ENCODE results near the gene JAK3.

JAK3 gene

DNA sequence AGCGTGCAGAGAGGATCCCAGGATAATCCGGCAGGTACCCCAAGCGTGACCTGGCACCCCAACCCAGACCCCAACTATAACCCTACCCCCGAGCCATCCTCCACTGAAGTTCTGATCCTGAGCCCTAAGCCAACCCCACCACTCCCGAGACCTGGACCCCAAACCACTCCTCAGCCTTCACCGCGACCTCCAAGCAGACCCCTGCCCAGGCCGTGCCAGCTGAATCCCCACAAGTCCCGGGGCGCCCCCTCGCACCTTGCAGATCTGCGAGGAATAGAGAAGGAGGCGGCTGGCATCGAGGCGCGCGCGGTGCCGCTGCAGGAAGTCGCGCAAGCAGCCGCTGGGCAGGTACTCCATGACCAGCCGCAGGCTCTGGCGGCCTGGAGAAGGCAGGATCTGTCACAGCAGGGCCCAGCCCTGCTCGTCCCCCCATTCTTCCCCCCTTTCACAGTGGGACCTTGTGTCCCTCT lies 16.3 kb downstream of the JAK3 start:
- TF ChIP-seq CTCF (IDR thresholded peaks at IDR 0.05): no peak

GRCh38 chr19:17830567-17831418 lies 17.0 kb downstream of the JAK3 start:
- TF ChIP-seq CTCF (IDR thresholded peaks at IDR 0.05): no peak

DNA sequence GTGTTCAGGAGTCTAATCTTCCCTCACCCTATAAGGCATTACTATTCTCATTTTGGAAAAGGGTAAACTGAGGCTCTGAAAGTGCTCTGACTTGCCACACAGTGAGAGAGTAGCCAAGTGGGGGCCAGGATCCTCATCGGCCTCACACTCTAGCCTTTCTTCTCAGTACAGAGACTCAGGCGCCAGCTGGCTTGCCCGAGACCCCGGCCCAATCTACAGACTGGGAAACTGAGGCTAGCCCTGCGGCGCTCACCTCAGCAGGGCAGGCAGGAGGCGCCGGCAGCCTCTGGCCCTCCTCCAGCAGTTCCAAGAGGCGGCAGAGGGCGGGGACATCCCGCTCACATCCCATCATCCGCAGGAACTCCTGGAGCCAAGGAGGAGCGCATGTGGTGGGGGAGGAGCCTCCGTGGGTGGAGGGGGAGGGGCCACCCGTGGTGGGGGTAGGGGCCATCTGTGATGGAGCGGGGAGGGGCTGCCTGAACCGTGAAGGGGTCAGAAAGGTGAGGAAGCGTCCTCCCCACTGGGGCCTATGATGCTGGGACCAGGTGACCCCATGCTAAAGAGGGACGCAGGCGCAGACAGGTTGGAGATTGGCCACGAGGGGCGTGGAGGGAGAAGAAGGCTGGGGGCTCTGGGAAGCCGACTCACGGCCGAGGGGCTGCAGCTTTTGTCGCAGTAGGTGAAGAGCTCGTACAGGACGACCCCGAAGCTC lies 17.8 kb downstream of the JAK3 start:
- no peak for TF ChIP-seq CTCF (IDR thresholded peaks at IDR 0.05)

GRCh38 chr19:17826508-17827056 lies 21.2 kb downstream of the JAK3 start:
- TF ChIP-seq CTCF (IDR thresholded peaks at IDR 0.05): no peak

- TF ChIP-seq CTCF (IDR thresholded peaks at IDR 0.05): no peak
Observed at GRCh38 chr19:17824339-17824738, 23.4 kb downstream of the JAK3 start.

DNA sequence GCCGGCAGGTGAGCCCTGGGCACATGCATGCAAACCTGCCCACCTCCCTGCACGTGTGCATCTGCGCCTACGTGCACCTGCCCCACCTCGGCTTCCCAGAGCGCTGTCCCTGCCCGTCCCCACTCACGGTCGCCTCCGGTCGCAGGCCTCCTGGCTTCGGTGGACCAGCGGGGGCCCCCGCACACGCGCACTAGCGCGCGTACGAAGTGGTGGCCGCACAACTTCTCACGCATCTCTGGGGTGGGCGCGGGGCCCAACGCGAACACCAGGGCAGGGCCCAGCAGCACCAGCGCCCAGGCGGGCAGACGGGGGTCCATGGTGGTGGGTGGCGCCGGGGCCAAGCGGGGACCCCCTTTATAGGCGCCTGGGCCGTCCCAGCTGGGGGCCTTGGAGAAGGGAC lies 26.6 kb downstream of the JAK3 start, which contains the start of gene INSL3:
INSL3 (minus strand) TSS at position 330 of the 400 bp plus-strand sequence; CDS start at position 317, 13 bp downstream.
- no peak for TF ChIP-seq CTCF (IDR thresholded peaks at IDR 0.05)

- TF ChIP-seq CTCF (IDR thresholded peaks at IDR 0.05): no peak
Observed at GRCh38 chr19:17817668-17818363, 30.0 kb downstream of the JAK3 start.

Data from LNCAP (cell line).